GM12872 (cell line): Measurements from ENCODE around the gene LGALS3BP.

Source experiments
- CTCF ChIP-seq: IDR thresholded peaks from 3 replicates; pipeline ENCODE4 v1.5.1; 2011; ENCODE audit warnings: low read depth, mild to moderate bottlenecking, low read length, moderate library complexity; ENCODE audit not compliant: insufficient read depth

The LGALS3BP gene

DNA sequence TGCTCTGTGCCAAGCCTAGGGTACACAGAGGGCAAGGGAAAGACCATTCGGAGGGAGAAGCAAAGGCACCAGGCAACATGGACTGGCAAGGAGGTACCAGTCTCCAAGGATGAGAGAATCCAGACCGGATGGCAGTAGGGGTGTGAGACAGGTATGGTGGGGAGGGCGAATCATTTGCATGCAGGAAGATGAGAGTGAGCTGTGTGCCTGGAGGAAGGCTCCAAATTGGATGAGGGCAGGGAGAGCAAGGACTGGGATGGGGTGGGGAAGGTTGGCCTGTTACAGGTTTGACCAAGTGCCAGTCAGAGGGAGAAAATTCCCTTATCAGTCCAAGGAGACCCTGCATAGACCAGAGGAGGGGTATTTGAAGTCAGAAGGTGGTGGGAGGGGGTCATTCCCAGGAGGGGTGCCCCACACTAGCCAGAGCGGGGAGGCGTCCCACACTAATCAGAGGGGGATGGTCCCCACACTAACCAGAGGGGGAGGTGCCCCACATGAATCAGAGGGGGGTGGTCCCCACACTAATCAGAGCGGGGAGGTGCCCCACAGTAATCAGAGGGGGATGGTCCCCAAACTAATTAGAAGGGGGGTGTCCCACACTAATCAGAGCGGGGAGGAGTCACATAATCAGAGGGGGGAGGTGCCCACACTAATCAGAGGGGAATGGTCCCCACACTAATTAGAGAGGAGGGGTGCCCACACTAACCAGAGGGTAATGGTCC is 29.1 kb upstream of the LGALS3BP start:
- no peak for TF ChIP-seq CTCF

DNA sequence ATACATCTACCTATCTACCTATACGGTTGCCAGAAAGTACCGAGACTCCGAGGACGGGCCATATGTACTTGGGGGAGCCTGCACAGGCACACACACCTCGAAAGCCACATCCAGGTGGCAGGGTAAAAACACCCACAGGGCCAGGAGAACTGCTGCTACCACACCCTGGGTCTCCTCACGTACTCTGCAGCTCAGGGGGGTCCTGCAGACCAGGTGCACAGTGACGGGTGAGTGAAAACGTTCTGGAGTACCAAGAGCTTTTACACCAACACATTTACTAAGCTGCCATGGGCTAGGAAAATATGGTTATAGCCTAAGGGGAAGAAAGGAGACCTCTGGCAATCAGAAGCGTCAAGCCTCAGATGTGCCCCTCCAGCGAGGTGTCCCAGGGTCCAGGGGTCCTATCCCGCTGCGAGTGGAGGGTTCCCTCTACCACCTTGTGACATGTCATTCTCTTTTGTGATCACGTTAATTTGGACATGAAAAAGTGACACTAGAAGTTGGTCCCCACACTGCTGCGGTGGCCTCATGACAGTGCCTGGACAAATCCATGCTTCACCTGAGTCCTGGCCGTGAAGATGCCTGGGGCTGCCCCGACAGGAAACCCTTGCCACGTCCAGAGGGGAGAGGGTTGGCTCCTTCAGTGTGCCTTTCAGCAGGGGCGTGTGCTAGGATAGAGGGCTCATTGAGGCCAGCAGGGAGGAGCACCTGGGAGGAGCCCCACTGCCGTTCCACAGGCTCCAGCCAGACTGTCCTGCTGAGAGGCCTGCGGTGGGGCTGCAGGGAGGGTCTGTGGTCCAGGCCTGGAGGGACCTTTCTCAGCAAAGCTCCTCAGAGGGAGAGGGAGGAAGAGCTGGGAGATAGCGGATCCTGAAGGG is 28.0 kb upstream of the LGALS3BP start:
- no peak for TF ChIP-seq CTCF

- TF ChIP-seq CTCF, result no peak
These were observed 27.2 kb upstream of the LGALS3BP start for GRCh38 chr17:79006794-79007503.

GRCh38 chr17:79006046-79006445 is 26.3 kb upstream of the LGALS3BP start:
- no peak for TF ChIP-seq CTCF

GRCh38 chr17:79005063-79005861 is 25.5 kb upstream of the LGALS3BP start:
- TF ChIP-seq CTCF, result no peak

DNA sequence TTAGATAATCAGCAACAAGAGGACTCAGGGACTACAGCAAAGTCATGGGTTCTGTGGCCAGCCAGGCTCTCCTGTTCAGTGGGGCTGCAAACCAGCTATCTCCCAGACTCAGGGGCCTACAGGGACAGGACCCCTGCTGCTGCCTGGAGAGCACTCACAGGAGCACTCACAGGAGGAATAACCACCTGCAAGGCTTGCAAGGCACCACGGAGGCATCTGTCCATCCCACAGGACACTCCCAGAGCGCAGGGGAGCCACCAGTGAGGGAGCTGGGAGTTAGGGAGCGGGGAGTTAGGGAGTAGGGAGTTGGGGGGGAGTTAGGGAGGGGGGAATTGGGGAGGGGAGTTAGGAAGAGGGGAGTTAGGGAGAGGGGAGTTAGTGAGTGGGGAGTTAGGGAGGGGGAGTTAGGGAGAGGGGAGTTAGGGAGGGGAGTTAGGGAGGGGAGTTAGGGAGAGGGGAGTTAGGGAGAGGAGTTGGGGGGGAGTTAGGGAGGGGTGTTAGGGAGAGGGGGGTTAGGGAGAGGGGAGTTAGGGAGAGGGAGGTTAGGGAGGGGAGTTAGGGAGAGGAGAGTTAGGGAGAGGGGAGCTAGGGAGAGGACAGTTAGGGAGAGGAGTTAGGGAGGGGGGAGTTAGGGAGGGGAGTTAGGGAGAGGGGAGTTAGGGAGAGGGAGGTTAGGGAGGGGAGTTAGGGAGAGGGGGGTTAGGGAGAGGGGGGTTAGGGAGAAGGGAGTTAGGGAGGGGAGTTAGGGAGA is 24.1 kb upstream of the LGALS3BP start:
- TF ChIP-seq CTCF, result no peak
